GM12874 (cell line): ENCODE results near the gene UBE2D4.

Source experiments
- TF ChIP-seq, protein P1 (sequence below): IDR thresholded peaks from 2 replicates; pipeline ENCODE4 v1.5.1; 2011; ENCODE audit warnings: low read depth, mild to moderate bottlenecking, control low read depth, low read length, moderate library complexity; ENCODE audit not compliant: insufficient read depth

UBE2D4 gene

DNA sequence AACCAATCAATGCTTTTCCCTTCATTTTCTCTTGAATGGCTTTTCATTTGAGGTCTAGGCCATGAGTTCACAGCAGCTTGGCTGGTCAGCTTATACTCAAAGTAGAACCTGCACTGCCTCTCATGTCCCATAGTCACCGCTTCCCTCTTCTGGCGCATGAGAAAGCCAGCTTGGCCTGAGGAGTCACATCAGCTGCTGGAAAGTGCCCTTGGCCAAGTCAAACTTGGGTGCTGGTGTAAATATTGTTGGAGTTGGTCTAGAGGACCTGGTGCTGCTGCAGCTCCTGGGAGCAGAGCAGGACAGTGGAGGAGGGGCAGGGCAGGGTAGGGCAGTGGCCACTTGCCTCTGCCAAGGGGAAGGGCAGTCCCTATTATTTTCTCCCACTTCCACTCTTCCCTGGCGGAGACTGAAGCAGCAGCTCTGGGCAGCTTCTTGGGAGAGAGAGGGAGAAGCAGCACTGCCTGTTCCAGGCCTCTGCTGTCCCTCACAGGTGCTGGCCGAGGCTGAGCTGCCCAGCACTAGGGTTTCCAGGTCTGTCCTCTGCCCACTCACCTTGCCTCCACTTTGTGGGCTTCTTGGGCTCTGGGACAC, 12.8 kb downstream of the UBE2D4 start:
- TF ChIP-seq, protein P1, sequence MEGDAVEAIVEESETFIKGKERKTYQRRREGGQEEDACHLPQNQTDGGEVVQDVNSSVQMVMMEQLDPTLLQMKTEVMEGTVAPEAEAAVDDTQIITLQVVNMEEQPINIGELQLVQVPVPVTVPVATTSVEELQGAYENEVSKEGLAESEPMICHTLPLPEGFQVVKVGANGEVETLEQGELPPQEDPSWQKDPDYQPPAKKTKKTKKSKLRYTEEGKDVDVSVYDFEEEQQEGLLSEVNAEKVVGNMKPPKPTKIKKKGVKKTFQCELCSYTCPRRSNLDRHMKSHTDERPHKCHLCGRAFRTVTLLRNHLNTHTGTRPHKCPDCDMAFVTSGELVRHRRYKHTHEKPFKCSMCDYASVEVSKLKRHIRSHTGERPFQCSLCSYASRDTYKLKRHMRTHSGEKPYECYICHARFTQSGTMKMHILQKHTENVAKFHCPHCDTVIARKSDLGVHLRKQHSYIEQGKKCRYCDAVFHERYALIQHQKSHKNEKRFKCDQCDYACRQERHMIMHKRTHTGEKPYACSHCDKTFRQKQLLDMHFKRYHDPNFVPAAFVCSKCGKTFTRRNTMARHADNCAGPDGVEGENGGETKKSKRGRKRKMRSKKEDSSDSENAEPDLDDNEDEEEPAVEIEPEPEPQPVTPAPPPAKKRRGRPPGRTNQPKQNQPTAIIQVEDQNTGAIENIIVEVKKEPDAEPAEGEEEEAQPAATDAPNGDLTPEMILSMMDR: no peak

- TF ChIP-seq, protein P1: no peak
Measured at GRCh38 chr7:43942250-43942649, 16.0 kb downstream of the UBE2D4 start.

DNA sequence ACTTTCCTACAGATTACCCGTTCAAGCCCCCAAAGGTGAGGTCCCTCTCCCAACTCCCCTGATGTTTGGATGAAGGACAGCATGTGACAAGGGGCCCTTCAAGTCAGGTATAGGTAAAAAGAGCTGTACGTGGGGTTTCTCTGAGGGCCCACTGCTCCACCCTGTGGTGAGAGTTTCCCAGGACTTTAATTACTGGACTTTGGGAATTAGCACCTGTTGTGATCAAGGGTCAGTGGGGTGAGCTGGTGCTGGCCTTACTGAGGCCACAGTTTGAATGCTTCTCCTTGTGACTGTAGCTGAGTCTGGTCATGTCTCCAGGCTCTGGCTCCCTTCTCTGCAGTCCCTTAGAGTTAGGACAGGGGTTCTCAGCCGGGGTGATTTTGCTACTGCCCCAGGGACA, 16.8 kb downstream of the UBE2D4 start:
- TF ChIP-seq, protein P1: no peak

DNA sequence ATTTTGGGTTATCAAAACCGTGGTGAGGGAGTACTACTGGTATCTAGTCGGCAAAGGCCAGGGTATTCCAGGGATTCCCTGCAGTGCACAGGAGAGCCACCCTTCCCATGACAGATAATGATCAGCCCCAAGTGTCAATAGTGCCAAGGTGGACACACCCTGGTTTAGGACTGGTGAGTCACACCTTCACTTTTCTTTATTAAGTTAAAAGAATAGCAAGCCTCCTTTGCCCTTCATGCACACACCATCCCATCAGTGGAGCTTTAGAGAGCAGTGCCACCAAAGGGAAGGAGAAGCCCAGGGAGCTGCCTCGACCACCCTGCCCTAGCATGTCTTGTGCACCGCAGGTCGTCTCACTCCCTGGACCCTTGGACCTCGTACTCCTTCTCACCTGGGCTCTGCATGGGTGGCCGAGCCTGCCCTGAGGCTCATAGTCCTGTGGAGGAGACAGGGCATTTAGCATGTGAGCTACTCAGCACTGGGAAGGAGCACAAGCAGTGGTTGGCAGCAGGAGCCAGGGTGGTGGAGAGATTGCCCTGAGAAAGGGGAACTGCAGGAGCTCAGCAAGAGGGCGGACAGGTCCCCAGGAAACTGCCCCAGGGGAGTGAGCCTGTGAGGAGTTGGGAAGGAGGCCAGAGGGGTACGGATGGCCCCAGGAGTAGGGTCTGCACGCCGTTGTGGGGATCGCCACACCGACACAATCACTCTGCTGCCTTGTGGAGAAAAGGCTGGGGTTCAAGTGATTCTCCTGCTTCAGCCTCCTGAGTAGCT, 17.4 kb downstream of the UBE2D4 start:
- TF ChIP-seq, protein P1: no peak

DNA sequence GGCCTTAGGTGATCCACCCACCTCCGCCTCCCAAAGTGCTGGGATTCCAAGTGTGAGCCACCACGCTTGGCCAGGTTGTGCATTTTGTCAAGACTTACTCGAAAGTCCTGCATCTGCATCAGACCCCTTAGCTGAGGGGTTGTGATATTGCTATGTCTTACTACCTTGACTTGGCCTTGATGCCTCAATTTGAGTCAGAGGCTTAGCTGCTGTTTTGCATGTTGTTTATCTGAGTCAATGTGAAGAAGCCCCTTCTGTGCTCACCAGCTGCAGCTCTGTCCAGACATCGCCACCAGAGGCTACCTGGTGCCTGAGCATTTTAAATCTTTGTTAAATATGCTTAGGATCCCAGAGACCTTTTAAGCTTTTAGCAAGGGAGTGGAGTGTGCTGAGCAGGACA, 18.1 kb downstream of the UBE2D4 start:
- TF ChIP-seq, protein P1: no peak

DNA sequence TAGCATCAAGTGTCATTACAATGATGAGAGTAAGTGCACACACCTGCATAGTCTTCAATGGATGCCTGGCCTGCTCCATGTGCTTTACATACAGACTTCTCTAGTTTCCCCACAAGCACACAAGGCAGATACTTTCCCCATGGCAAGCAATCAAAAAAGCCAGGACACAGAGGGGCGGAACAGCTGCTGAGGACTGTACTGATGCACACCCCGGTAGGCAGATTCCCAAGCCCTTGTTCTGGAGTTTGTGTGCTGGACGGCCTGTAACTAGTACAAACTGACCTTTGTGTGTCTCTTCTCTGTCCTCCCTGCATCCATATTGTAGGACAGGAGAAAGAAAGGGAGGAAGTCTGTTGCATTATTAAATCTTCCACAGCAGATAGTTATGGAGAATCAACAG, 25.8 kb downstream of the UBE2D4 start:
- TF ChIP-seq, protein P1: no peak

DNA sequence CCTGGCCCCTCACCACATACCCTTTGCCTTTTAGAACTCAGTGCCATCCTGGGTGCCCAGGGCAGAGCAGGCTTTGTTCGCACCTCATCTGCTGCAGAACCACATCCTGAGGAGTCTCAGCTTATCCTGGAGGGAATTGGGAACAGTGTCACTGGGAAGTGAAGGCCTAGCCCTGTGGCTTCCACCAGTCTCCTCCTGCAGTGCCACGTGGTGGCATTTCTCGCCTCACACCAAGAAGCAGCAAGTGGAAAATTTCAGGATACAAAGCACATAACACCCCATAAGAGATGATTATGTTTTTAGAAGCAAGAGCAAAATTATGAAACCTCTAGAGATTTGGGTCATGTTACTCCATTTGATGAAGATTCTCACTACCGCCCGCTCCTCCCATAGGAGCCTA, 26.8 kb downstream of the UBE2D4 start:
- TF ChIP-seq, protein P1: no peak
